NCI-H345 (cell line): ENCODE results near the gene RALGPS2.

Experiments used
- DNase-seq: peaks from one replicate; lab custom pipeline; 2025; lab: John Stamatoyannopoulos, UW

The RALGPS2 gene

GRCh38 chr1:178864326-178864725 lies 139.3 kb downstream of the RALGPS2 start:
- DNase-seq = no peak

GRCh38 chr1:178867670-178868069 lies 142.6 kb downstream of the RALGPS2 start:
- no peak for DNase-seq

GRCh38 chr1:178868706-178869105 lies 143.7 kb downstream of the RALGPS2 start:
- DNase-seq = no peak

DNA sequence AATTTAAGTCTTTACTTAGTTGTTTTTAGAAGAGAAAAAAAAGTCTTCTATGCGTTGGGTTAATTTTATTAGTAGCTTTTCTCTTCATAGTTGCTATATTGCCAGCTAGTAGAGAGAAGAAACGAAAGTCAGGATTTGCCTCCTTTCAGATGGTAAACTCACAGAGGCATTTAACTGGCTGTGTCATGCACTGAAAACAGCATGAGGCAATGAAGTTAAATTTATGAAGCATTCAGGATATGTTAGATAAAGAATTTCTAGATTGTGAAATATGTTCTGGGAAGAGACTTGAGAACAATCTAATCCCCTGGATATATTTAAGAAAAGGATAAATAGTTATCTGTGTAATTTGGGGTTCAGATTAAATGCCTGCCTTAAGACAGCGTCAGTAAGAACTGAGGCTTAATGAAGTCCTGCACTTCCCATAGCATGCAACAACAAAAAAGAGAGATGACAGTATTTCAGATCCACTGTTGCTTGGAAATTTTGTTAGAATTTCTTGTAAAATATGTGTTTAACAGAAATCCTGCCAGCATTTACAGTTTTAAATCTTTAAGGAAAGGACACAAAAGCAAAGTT lies 144.2 kb downstream of the RALGPS2 start:
- DNase-seq = no peak

DNA sequence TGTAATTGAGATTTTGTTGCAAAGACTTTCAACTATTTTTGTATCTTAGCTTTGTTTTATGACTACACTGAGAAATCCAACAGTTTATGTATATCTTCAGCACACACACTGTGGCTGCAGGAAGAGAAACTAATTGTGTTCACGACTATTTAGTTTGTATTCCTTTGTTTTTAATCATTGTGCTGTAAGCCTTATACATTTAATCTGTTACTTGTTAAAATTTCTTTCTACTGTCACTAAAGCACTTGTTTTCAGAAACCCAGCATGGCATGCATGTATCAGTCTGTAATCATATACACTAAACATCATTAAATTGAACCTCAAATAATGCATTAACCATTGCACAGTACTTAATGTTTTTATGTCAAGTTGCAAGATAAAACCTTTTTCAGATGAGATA lies 145.2 kb downstream of the RALGPS2 start:
- DNase-seq = no peak

GRCh38 chr1:178870944-178871343 lies 145.9 kb downstream of the RALGPS2 start, which contains the start of gene ANGPTL1:
Gene ANGPTL1, minus strand, starts transcription at chr1:178871077. Its CDS starts 5,301 bp downstream, at chr1:178865776.
- no peak for DNase-seq

- no peak for DNase-seq
These were observed 146.7 kb downstream of the RALGPS2 start for GRCh38 chr1:178871551-178872320.

- no peak for DNase-seq
These were observed 149.9 kb downstream of the RALGPS2 start for GRCh38 chr1:178874966-178875365.

DNA sequence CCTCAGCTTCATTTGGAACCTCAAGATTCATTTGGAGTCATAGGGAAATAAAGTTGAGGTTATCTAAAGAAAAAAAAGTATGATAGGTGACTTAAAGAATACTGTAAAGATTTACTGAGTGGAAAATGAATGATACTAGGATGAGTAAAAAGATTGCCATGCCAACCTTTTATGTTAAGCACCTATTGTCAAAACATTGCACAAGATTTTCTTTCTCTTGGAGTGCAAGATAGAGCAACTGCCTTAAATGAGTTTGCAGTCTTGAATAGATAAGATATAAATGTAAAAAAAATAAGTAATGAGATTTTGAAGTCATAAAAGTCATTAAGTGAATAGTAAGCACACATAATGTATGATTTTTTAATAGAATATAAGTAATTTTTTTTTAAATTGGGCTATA lies 150.9 kb downstream of the RALGPS2 start:
- DNase-seq = no peak

- no peak for DNase-seq
These were observed 152.9 kb downstream of the RALGPS2 start for GRCh38 chr1:178877896-178878295.

DNA sequence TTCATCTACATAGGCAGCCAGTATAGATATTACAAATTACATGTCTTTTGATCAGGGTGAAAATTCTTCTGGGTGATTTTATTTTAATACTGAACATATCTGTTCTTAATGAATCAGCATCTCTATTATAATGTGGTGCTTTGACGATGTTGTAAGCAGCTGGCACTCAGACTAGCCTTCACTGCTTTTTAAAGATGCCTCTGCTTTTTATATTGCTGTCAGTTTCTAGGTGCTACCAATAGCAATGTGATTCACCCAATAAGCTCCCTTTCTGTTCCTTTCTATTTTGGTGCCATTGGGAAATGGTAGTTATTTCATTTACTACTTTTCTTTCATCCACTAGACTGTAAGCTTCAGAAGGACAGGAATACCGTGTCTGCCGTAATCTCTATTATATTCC lies 156.9 kb downstream of the RALGPS2 start:
- DNase-seq = no peak

DNA sequence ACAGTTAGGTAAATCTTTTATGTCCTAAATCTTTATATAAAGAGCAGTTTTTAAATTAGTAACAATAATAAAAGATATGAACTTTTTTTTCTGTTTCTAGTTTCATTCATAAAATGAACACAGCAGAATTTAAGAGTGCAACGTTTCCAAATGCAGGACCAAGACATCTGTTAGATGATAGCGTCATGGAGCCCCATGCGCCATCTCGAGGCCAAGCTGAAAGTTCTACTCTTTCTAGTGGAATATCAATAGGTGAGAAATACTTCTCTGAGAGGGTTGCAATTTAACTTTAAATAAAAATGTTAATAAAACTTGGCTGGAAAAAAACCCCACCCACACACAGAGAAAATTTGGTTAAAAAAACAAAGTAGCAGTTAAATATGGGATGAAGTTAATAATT lies 160.8 kb downstream of the RALGPS2 start:
- DNase-seq = no peak

DNA sequence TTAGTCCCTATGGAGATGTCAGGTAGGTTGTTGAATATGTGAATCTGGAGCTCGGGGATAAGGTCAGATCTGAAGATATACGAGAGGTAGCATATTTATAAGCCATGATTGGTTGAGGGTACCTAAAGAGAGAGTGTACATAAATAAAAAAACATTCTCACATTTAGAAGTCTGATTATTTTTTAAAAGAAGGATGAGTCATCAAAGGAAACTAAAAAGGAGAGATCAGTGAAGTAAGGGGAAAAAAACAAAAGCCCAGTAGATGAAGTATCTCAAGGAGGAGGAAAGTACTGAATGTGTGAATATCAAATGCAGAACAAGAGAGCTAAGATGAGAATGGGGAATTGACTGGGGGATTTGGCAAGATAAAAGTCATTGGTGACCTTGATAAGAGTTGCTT lies 161.5 kb downstream of the RALGPS2 start:
- DNase-seq = no peak

GRCh38 chr1:178895928-178896327 lies 170.9 kb downstream of the RALGPS2 start:
- no peak for DNase-seq

GRCh38 chr1:178898401-178898800 lies 173.4 kb downstream of the RALGPS2 start:
- no peak for DNase-seq

- DNase-seq = no peak
These were observed 174.4 kb downstream of the RALGPS2 start for GRCh38 chr1:178899402-178899801.

DNA sequence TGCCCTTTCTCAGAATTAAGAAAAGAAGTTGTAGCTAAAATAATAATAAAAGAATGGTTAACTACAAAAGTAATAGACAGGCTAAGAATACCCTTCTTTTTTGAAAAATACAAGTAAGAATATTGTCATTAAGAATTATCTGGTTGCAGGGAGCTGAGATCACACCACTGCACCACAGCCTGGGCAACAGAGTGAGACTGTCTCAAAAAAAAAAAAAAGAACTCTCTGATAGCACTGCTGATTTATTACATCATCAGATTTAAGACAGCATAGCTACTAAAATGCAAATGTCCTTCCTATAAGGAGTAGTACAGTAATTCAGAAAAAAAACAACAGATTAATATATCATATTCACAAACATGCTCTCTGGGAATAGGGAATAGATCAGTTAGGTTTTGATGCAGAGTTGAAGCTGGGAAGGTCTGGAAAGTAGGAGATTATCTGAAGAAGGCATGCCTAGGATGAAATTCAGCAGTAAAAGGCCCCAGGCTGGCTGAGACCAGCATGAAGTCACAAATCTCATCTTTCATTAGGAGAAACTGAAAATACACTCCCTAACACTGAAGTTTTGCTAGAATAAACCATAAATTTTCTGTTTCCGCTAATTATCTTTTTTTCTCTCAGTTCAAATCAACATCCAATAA lies 176.6 kb downstream of the RALGPS2 start:
- DNase-seq = no peak

DNA sequence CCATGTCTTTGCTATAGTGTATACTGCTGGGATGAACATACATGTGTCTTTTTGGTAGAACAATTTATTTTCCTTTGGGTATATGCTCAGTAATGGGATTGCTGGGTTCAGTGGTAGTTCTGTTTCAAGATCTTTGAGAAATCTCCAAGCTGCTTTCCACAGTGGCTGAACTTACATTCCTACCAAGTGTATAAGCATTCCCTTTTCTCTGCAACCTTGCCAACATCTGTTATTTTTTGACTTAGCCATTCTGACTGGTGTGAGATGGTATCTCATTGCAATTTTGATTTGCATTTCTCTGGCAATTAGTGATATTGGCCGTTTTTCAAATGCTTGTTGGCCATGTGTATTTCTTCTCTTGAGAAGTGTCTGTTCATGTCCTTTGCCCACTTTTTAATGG lies 183.3 kb downstream of the RALGPS2 start:
- DNase-seq = no peak

DNA sequence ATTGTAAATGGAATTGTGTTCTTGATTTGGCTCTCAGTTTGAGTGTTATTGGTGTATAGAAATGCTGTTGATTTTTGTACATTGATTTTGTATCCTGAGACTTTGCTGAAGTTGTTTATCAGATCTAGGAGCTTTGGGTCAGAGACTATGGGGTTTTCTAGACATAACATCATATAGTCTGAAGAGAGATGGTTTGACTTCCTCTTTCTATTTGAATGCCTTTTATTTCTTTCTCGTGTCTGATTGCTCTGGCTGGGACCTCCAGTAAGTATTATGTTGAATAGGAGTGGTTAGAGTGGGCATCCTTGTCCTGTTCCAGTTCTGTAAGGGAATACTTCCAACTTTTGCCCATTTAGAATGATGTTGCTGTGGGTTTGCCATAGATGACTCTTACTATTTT lies 185.0 kb downstream of the RALGPS2 start:
- DNase-seq = no peak

- DNase-seq = no peak
These were observed 187.6 kb downstream of the RALGPS2 start for GRCh38 chr1:178912597-178912996.

DNA sequence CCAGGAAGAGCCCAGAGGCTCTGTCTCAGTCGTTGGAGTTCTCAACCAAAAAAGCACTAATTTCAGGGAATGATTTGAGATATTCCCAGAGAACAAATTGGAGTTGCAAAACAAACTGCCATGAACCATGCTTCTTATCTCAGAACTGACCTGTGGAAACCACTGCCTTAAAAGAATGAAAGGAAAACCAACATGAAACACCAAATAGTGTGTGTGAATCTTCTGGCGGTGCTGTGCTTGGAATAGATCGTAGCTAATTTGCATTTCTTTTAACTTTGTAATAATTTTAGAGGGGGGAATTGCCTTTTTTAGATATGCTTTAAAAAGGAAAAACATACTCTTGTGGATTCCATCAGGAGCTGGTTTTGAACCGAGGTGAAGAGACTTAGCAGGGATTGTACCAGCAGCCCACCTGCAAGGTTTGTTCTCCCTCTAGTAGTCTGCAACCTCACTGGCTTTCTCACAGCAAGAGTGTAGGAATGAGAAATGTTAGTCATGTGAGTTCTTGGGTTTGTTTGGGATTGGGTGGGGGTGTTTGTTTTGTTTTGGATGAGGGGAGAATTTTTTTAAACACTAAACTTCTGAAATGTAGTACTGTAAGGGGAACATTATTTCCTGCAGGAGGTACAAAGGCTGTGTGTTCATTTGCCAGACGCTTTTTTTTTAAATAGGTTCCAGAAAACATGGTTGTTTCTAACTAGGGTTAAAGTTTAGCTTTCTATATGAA lies 191.6 kb downstream of the RALGPS2 start:
- no peak for DNase-seq

DNA sequence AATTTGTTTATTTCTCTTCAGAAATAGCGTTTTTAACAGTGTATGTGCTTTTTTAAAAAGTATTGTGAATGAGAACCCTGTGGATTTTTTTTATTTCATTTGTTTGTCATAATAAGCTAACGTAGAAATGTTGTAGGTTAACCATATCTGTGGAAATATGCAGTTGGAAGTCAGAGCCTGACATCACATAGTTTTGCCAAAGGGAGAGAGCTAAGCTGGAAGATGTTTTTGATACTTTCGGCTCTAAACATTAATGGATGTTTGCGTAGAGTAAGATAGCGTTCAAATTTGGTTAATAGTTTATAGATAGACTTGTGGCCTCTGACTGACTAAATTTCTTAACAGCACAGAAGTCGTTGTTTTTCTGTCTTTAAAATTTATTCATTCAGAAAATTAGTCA lies 193.3 kb downstream of the RALGPS2 start:
- DNase-seq = no peak

DNA sequence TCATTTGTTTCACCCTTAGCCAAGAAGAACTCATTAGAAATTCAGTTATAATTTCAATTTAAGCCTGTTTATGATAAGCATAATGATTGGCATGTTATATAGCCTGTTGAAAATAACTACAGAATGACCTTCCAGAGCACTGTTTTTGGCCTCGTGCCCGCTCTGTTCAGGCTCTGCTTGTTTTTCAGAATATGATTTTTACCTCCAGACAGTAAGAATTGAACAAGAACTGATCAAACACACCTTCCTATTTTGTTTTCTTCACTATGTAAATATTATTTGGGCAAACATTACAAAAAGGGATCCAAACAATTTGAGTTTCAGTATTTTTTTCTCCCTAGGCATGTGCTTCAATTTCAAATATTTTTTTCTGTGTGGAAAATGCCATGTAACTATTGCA lies 193.9 kb downstream of the RALGPS2 start:
- no peak for DNase-seq
